Astrocyte (in vitro differentiated cells and primary cell): Measurements from ENCODE around the gene RIPOR3.
"Not testable (repeated sequence)": the region's sequence is repeated elsewhere in the genome, so short reads cannot be mapped to it uniquely, and the experiment has no call there.

Experiments
- EZH2 ChIP-seq: IDR thresholded peaks from 2 replicates; pipeline ENCODE4 v1.6.1; 2012; ENCODE audit warnings: mild to moderate bottlenecking, low read length, inconsistent platforms; ENCODE audit not compliant: insufficient read depth
- TF ChIP-seq, protein P1 (sequence below): IDR thresholded peaks from 2 replicates; pipeline ENCODE4 v1.5.1; 2011; ENCODE audit warnings: low read depth, mild to moderate bottlenecking, inconsistent platforms, low read length, moderate library complexity; ENCODE audit not compliant: insufficient read depth

- TF ChIP-seq, protein P1, sequence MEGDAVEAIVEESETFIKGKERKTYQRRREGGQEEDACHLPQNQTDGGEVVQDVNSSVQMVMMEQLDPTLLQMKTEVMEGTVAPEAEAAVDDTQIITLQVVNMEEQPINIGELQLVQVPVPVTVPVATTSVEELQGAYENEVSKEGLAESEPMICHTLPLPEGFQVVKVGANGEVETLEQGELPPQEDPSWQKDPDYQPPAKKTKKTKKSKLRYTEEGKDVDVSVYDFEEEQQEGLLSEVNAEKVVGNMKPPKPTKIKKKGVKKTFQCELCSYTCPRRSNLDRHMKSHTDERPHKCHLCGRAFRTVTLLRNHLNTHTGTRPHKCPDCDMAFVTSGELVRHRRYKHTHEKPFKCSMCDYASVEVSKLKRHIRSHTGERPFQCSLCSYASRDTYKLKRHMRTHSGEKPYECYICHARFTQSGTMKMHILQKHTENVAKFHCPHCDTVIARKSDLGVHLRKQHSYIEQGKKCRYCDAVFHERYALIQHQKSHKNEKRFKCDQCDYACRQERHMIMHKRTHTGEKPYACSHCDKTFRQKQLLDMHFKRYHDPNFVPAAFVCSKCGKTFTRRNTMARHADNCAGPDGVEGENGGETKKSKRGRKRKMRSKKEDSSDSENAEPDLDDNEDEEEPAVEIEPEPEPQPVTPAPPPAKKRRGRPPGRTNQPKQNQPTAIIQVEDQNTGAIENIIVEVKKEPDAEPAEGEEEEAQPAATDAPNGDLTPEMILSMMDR = not testable (repeated sequence)
- not testable (repeated sequence) for TF ChIP-seq EZH2
These were observed 20.3 kb downstream of the RIPOR3 start for GRCh38 chr20:50671010-50671409.
